KMS-11 (cell line): ENCODE measurements around the gene HSF5.

Source experiments
- H2AFZ ChIP-seq: fragments of 200-600 bp; sonication (generic); 2 replicates; pipeline ENCODE4 v1.6.1; 2016; ENCODE audit warnings: antibody characterized with exemption, mixed run types, low read depth
- H3K27ac ChIP-seq: fragments of 200-600 bp; sonication (generic); 2 replicates; pipeline ENCODE4 v1.6.1; 2016; ENCODE audit warnings: mild to moderate bottlenecking, mixed run types
- H3K27me3 ChIP-seq: fragments of 200-600 bp; sonication (generic); 2 replicates; pipeline ENCODE4 v1.6.1; 2017; ENCODE audit warnings: mild to moderate bottlenecking, low read depth, mixed run types, moderate library complexity; ENCODE audit not compliant: insufficient read depth
- H3K36me3 ChIP-seq: fragments of 200-600 bp; sonication (generic); 2 replicates; pipeline ENCODE4 v1.6.1; 2017; ENCODE audit warnings: mild to moderate bottlenecking, mixed run types; ENCODE audit not compliant: insufficient read depth
- H3K4me1 ChIP-seq: fragments of 200-600 bp; sonication (generic); 2 replicates; pipeline ENCODE4 v1.6.1; 2016; ENCODE audit warnings: mild to moderate bottlenecking, low read depth, mixed run types; ENCODE audit not compliant: poor library complexity, severe bottlenecking
- H3K4me2 ChIP-seq: fragments of 200-600 bp; sonication (generic); 2 replicates; pipeline ENCODE4 v1.7.0; 2016; ENCODE audit warnings: mild to moderate bottlenecking, mixed run types
- H3K4me3 ChIP-seq: fragments of 200-600 bp; sonication (generic); IDR thresholded peaks from 2 replicates; pipeline ENCODE4 v1.6.1; 2017; ENCODE audit warnings: low read depth, low read length, mixed read lengths; ENCODE audit not compliant: insufficient read depth
- H3K79me2 ChIP-seq: fragments of 200-600 bp; sonication (generic); 2 replicates; pipeline ENCODE4 v1.6.1; 2016; ENCODE audit warnings: low read depth, mixed run types; ENCODE audit not compliant: insufficient read depth
- H3K9ac ChIP-seq: fragments of 200-600 bp; sonication (generic); 2 replicates; pipeline ENCODE4 v1.6.1; 2016; ENCODE audit warnings: mild to moderate bottlenecking, mixed run types
- H4K20me1 ChIP-seq: fragments of 200-600 bp; sonication (generic); 2 replicates; pipeline ENCODE4 v1.6.1; 2016; ENCODE audit warnings: mild to moderate bottlenecking, mixed run types; ENCODE audit not compliant: insufficient read depth
- CTCF ChIP-seq: fragments of 200-600 bp; sonication (generic); conservative IDR thresholded peaks from 2 replicates; pipeline ENCODE4 v1.6.1; 2017; ENCODE audit warnings: low read depth, mild to moderate bottlenecking, antibody characterized with exemption, low read length, moderate library complexity, mixed read lengths

The HSF5 gene

GRCh38 chr17:58515286-58515685 lies 27.1 kb upstream of the HSF5 start:
- TF ChIP-seq CTCF = no peak
- Histone ChIP-seq H2AFZ (no peak overlapping the region), H3K4me3 (no peak overlapping the region), H3K4me2 (no peak overlapping the region; the same call in 1 of the 2 replicates), H3K27me3 (no peaks in the 10 kb centered on the region), H3K4me1 (peaks cover 33% of the 10 kb centered on the region), H3K36me3 (no peaks in the 10 kb centered on the region), H4K20me1 (no peaks in the 10 kb centered on the region), H3K9ac (no peak overlapping the region), H3K79me2 (no peaks in the 10 kb centered on the region), H3K27ac (no peak overlapping the region)

GRCh38 chr17:58514770-58515157 lies 26.6 kb upstream of the HSF5 start:
- H3K4me1 ChIP-seq = peaks cover 29% of the 10 kb centered on the region
- H3K27me3 ChIP-seq = no peaks in the 10 kb centered on the region
- no peak overlapping the region; the same call in 1 of the 2 replicates for H3K4me2 ChIP-seq
- no peaks in the 10 kb centered on the region for H4K20me1 ChIP-seq
- no peak overlapping the region for H3K9ac ChIP-seq
- no peak overlapping the region for H3K27ac ChIP-seq
- no peaks in the 10 kb centered on the region for H3K36me3 ChIP-seq
- no peaks in the 10 kb centered on the region for H3K79me2 ChIP-seq
- TF ChIP-seq CTCF = no peak
- H2AFZ ChIP-seq = no peak overlapping the region
- H3K4me3 ChIP-seq = no peak overlapping the region

- Histone ChIP-seq H4K20me1 (no peaks in the 10 kb centered on the region), H3K79me2 (no peaks in the 10 kb centered on the region), H3K36me3 (no peaks in the 10 kb centered on the region), H3K4me1 (peaks cover 27% of the 10 kb centered on the region), H2AFZ (peak within 1 kb of the TSS; percentile 58), H3K4me3 (no peak within 1 kb of the TSS), H3K27me3 (no peaks in the 10 kb centered on the region), H3K4me2 (peak within 1 kb of the TSS; percentile 93), H3K27ac (no peak within 1 kb of the TSS), H3K9ac (peak within 1 kb of the TSS; percentile 74)
- TF ChIP-seq CTCF = no peak
Observed at GRCh38 chr17:58513965-58514769, 26.0 kb upstream of the HSF5 start, which contains the start of gene MTMR4. MTMR4 (minus strand) TSS chr17:58514638; CDS start chr17:58514407, 231 bp downstream.

- H3K79me2 ChIP-seq = no peaks in the 10 kb centered on the region
- peak overlapping the region; percentile 93 for H3K4me2 ChIP-seq
- H3K27me3 ChIP-seq = no peaks in the 10 kb centered on the region
- H3K4me3 ChIP-seq = no peak overlapping the region
- H3K9ac ChIP-seq = peak overlapping the region; percentile 74; the same call in 1 of the 2 replicates
- no peak overlapping the region for H3K27ac ChIP-seq
- H2AFZ ChIP-seq = peak overlapping the region; percentile 58
- TF ChIP-seq CTCF = no peak
- H3K4me1 ChIP-seq = peaks cover 27% of the 10 kb centered on the region
- no peaks in the 10 kb centered on the region for H3K36me3 ChIP-seq
- no peaks in the 10 kb centered on the region for H4K20me1 ChIP-seq
Observed at GRCh38 chr17:58513267-58513964, 25.2 kb upstream of the HSF5 start.
